HepG2 (cell line): Measurements from ENCODE around the gene EGFR. TPM values are rescaled to one million over a fixed set of nuclear protein-coding genes. Genes with fewer than 3 reads are reported as not detected.

Experiments used
- BORCS8-MEF2B ChIP-seq: sonication (generic); formaldehyde crosslinking; IDR thresholded peaks from 2 replicates; pipeline ENCODE4 v1.8.0; 2022; ENCODE audit warnings: mild to moderate bottlenecking, missing genetic modification reagents
- CBX2 ChIP-seq, 2 experiments: fragments of 200-600 bp in 1 of 2; sonication (generic); formaldehyde crosslinking in 1 of 2; IDR thresholded peaks; 2 replicates each; pipeline versions ENCODE4 v1.7.0 to v1.8.1; 2018 to 2022; ENCODE audit warnings: low read depth in 2 of 2, low read length in 1 of 2, mild to moderate bottlenecking in 1 of 2, missing genetic modification reagents in 1 of 2
- DR1 ChIP-seq: sonication (generic); formaldehyde crosslinking; IDR thresholded peaks from 2 replicates; pipeline ENCODE4 v1.8.0; 2021; ENCODE audit warnings: mild to moderate bottlenecking, missing genetic modification reagents, inconsistent platforms
- FOSL2 ChIP-seq: sonication (generic); formaldehyde crosslinking; IDR thresholded peaks from 2 replicates; pipeline ENCODE4 v1.4.0; 2020; ENCODE audit warnings: missing genetic modification reagents
- HDAC1 ChIP-seq: sonication (generic); formaldehyde crosslinking; IDR thresholded peaks from 2 replicates; pipeline ENCODE4 v1.5.1; 2020; ENCODE audit warnings: mild to moderate bottlenecking, missing genetic modification reagents
- HMG20A ChIP-seq: IDR thresholded peaks from 2 replicates; pipeline ENCODE4 v1.6.1; 2016; ENCODE audit warnings: borderline replicate concordance
- HNRNPL ChIP-seq: fragments of 200-400 bp; formaldehyde crosslinking; IDR thresholded peaks from 2 replicates; pipeline ENCODE4 v1.6.1; 2017; ENCODE audit warnings: mild to moderate bottlenecking, low read depth, low read length
- MBD4 ChIP-seq: IDR thresholded peaks from 2 replicates; pipeline ENCODE4 v1.6.1; 2012; ENCODE audit warnings: low read length, inconsistent platforms, borderline replicate concordance
- MED13 ChIP-seq: sonication (generic); formaldehyde crosslinking; IDR thresholded peaks from 2 replicates; pipeline ENCODE4 v1.5.0; 2020; ENCODE audit warnings: missing genetic modification reagents
- ONECUT2 ChIP-seq: sonication (generic); formaldehyde crosslinking; IDR thresholded peaks from 2 replicates; pipeline ENCODE4 v1.4.0; 2020; ENCODE audit warnings: missing genetic modification reagents
- POGZ ChIP-seq: sonication (generic); formaldehyde crosslinking; IDR thresholded peaks from 2 replicates; pipeline ENCODE4 v1.4.0; 2020; ENCODE audit warnings: mild to moderate bottlenecking, missing genetic modification reagents
- SATB2 ChIP-seq: sonication (generic); formaldehyde crosslinking; IDR thresholded peaks from 2 replicates; pipeline ENCODE4 v1.5.0; 2020; ENCODE audit warnings: missing genetic modification reagents
- SETDB1 ChIP-seq: sonication (generic); formaldehyde crosslinking; IDR thresholded peaks from 2 replicates; pipeline ENCODE4 v1.5.1; 2020; ENCODE audit warnings: missing genetic modification reagents, mild to moderate bottlenecking, borderline replicate concordance
- STAT5B ChIP-seq: sonication (generic); formaldehyde crosslinking; IDR thresholded peaks from 2 replicates; pipeline ENCODE4 v1.4.0; 2020; ENCODE audit warnings: missing genetic modification reagents
- ZNF326 ChIP-seq: sonication (generic); formaldehyde crosslinking; IDR thresholded peaks from 2 replicates; pipeline ENCODE4 v1.4.0; 2020; ENCODE audit warnings: missing genetic modification reagents, borderline replicate concordance
- ZNF678 ChIP-seq: sonication (generic); formaldehyde crosslinking; IDR thresholded peaks from 2 replicates; pipeline ENCODE4 v1.4.0; 2020; ENCODE audit warnings: mild to moderate bottlenecking, missing genetic modification reagents
- polyA plus RNA-seq, 8 experiments: library from polyadenylated mRNA; depleted of rRNA in 3 of 8; stranded (reverse) in 7 of 8; unstranded in 1 of 8; fragments of >200 nt; fragmentation: Illumina TruSeq in 4 of 8; extraction: Trizol in 4 of 8; gene quantifications; 2 replicates each; pipeline versions ENCODE4 v1.2.1 to v1.2.3, GENCODE V29; 2011 to 2016; ENCODE audit warnings: low read depth in 4 of 8, missing spikeins in 1 of 8, mixed read lengths in 1 of 8; ENCODE audit not compliant: insufficient read depth in 1 of 8
- total RNA-seq, 5 experiments: library from RNA; depleted of rRNA; stranded (reverse); fragments of >200 nt; fragmentation: Illumina TruSeq; extraction: Trizol; gene quantifications; 2 replicates each; pipeline ENCODE4 v1.2.3, GENCODE V29; 2016; ENCODE audit warnings: low read depth in 1 of 5
- TF ChIP-seq, protein P1 (sequence below): sonication (generic); formaldehyde crosslinking; IDR thresholded peaks from 2 replicates; pipeline ENCODE4 v1.4.0; 2020; ENCODE audit warnings: mild to moderate bottlenecking, missing genetic modification reagents, borderline replicate concordance
- TF ChIP-seq, protein P2 (sequence below): sonication (generic); formaldehyde crosslinking; conservative IDR thresholded peaks from 2 replicates; pipeline ENCODE4 v1.8.0; 2022; ENCODE audit warnings: low read depth, missing genetic modification reagents
- TF ChIP-seq, protein P3 (sequence below): sonication (generic); formaldehyde crosslinking; IDR thresholded peaks from 2 replicates; pipeline ENCODE4 v1.5.1; 2020; ENCODE audit warnings: mild to moderate bottlenecking, missing genetic modification reagents, moderate library complexity
- TF ChIP-seq, protein P4 (sequence below): sonication (generic); formaldehyde crosslinking; IDR thresholded peaks from 2 replicates; pipeline ENCODE4 v1.5.0; 2020; ENCODE audit warnings: missing genetic modification reagents, mild to moderate bottlenecking, borderline replicate concordance
- TF ChIP-seq, protein P5 (sequence below): IDR thresholded peaks from 2 replicates; pipeline ENCODE4 v1.6.1; 2016; ENCODE audit warnings: missing biosample characterization, missing genetic modification reagents, low read depth

EGFR gene
- total and polyA plus RNA-seq, 2 of the 13 experiments (the other 11 are each of a cell fraction or from before 2014, with no cell fraction given) = 7.0 to 10.0 TPM

DNA sequence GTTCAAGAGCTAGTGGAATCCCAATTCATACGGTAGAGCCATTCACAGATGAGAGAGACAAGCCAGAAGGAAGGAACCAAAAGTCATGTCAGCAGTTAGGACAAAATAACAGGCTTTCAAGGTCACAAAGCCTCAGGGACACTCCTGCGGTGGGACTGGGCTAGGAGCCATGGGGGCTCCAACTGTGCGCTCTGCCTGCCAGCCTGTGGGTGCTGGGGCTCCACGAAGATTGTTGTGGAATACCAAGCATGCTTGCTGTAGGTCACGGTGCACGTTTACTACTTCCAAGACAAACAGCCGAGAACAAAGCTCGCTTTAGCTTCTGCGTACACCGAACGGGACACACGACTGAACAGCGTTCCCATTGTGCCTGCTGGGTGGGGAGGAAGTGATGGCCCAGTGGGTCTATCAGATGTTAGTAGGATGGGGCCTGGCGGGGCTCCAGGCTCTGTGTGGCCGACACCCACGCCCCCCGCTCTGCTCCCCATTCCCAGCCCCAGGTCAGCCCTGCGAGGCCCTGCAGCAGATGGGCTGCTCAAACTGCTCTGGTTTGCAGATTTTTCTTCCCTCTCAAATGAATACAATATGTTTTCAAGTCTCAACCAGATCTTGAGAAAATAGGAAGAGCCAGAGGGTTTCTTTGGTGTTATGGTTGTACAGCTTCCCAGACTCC is 158.9 kb downstream of the EGFR start (continued):
- TF ChIP-seq, protein P1, sequence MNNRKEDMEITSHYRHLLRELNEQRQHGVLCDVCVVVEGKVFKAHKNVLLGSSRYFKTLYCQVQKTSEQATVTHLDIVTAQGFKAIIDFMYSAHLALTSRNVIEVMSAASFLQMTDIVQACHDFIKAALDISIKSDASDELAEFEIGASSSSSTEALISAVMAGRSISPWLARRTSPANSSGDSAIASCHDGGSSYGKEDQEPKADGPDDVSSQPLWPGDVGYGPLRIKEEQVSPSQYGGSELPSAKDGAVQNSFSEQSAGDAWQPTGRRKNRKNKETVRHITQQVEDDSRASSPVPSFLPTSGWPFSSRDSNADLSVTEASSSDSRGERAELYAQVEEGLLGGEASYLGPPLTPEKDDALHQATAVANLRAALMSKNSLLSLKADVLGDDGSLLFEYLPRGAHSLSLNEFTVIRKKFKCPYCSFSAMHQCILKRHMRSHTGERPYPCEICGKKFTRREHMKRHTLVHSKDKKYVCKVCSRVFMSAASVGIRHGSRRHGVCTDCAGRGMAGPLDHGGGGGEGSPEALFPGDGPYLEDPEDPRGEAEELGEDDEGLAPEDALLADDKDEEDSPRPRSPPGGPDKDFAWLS (CRISPR knock-in tag) = no peak
- TF ChIP-seq, protein P2, sequence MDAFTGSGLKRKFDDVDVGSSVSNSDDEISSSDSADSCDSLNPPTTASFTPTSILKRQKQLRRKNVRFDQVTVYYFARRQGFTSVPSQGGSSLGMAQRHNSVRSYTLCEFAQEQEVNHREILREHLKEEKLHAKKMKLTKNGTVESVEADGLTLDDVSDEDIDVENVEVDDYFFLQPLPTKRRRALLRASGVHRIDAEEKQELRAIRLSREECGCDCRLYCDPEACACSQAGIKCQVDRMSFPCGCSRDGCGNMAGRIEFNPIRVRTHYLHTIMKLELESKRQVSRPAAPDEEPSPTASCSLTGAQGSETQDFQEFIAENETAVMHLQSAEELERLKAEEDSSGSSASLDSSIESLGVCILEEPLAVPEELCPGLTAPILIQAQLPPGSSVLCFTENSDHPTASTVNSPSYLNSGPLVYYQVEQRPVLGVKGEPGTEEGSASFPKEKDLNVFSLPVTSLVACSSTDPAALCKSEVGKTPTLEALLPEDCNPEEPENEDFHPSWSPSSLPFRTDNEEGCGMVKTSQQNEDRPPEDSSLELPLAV (CRISPR knock-in tag) = no peak
- TF ChIP-seq SATB2 (no peak), DR1 (CRISPR knock-in tag) (no peak), ZNF678 (CRISPR knock-in tag) (no peak; the same call in 1 of the 2 replicates), POGZ (peak; percentile 82), ZNF326 (CRISPR knock-in tag) (no peak), HMG20A (CRISPR knock-in tag) (peak; percentile 84; the same call in 1 of the 2 replicates), MBD4 (no peak), FOSL2 (CRISPR knock-in tag) (peak; percentile 74), HDAC1 (CRISPR knock-in tag) (peak; percentile 80), BORCS8-MEF2B (CRISPR knock-in tag) (peak; percentile 78; the same call in 1 of the 2 replicates), HNRNPL (no peak), STAT5B (CRISPR knock-in tag) (no peak; the same call in 1 of the 2 replicates), ONECUT2 (CRISPR knock-in tag) (no peak), SETDB1 (CRISPR knock-in tag) (no peak), CBX2 (IDR thresholded peaks at IDR 0.05; ENCODE audit: low read depth, low read length) (no peak), CBX2 (CRISPR knock-in tag; IDR thresholded peaks at IDR 0.05; ENCODE audit: low read depth) (no peak), MED13 (peak; percentile 76)
- TF ChIP-seq, protein P3, sequence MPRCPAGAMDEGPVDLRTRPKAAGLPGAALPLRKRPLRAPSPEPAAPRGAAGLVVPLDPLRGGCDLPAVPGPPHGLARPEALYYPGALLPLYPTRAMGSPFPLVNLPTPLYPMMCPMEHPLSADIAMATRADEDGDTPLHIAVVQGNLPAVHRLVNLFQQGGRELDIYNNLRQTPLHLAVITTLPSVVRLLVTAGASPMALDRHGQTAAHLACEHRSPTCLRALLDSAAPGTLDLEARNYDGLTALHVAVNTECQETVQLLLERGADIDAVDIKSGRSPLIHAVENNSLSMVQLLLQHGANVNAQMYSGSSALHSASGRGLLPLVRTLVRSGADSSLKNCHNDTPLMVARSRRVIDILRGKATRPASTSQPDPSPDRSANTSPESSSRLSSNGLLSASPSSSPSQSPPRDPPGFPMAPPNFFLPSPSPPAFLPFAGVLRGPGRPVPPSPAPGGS (CRISPR knock-in tag) = peak; percentile 88
- TF ChIP-seq, protein P4, sequence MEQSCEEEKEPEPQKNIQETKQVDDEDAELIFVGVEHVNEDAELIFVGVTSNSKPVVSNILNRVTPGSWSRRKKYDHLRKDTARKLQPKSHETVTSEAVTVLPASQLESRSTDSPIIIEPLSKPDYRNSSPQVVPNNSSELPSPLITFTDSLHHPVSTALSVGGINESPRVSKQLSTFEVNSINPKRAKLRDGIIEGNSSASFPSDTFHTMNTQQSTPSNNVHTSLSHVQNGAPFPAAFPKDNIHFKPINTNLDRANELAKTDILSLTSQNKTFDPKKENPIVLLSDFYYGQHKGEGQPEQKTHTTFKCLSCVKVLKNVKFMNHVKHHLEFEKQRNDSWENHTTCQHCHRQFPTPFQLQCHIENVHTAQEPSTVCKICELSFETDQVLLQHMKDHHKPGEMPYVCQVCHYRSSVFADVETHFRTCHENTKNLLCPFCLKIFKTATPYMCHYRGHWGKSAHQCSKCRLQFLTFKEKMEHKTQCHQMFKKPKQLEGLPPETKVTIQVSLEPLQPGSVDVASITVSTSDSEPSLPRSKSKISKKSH (CRISPR knock-in tag) = no peak
- TF ChIP-seq, protein P5, sequence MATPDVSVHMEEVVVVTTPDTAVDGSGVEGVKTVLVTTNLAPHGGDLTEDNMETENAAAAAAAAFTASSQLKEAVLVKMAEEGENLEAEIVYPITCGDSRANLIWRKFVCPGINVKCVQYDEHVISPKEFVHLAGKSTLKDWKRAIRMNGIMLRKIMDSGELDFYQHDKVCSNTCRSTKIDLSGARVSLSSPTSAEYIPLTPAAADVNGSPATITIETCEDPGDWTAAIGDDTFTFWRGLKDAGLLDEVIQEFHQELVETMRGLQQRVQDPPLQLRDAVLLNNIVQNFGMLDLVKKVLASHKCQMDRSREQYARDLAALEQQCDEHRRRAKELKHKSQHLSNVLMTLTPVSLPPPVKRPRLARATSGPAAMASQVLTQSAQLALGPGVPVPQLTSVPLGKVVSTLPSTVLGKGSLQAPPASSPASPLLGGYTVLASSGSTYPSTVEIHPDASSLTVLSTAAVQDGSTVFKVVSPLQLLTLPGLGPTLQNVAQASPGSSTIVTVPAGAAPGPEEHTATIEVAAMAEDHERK (CRISPR knock-in tag) = no peak
